Glutamatergic neuron (in vitro differentiated cells): Measurements from ENCODE around the gene MX2. TPM values are rescaled to one million over a fixed set of nuclear protein-coding genes. Genes with fewer than 3 reads are reported as not detected.

Experiments
- DNase-seq: peaks from one replicate; pipeline ENCODE4 v3.0.0; 2022
- H3K27ac Mint-ChIP-seq: one replicate; pipeline ENCODE4 v1.8.0; 2020; ENCODE audit warnings: mild to moderate bottlenecking, mixed read lengths, inconsistent platforms; ENCODE audit not compliant: unreplicated experiment
- H3K27me3 Mint-ChIP-seq: one replicate; pipeline ENCODE4 v1.8.0; 2020; ENCODE audit warnings: mild to moderate bottlenecking, moderate library complexity, mixed read lengths, inconsistent platforms; ENCODE audit not compliant: unreplicated experiment
- H3K36me3 Mint-ChIP-seq: one replicate; pipeline ENCODE4 v1.8.0; 2020; ENCODE audit warnings: mild to moderate bottlenecking, mixed read lengths, inconsistent platforms; ENCODE audit not compliant: unreplicated experiment
- H3K4me1 Mint-ChIP-seq: one replicate; pipeline ENCODE4 v1.8.0; 2020; ENCODE audit warnings: mild to moderate bottlenecking, low read depth, mixed read lengths, inconsistent platforms; ENCODE audit not compliant: unreplicated experiment
- H3K4me3 Mint-ChIP-seq: one replicate; pipeline ENCODE4 v1.8.0; 2020; ENCODE audit warnings: mild to moderate bottlenecking, mixed read lengths, inconsistent platforms; ENCODE audit not compliant: unreplicated experiment
- H3K9me3 Mint-ChIP-seq: one replicate; pipeline ENCODE4 v1.8.0; 2020; ENCODE audit warnings: mild to moderate bottlenecking, moderate library complexity, mixed read lengths, inconsistent platforms; ENCODE audit not compliant: unreplicated experiment
- total RNA-seq: library from RNA; stranded (reverse); fragmentation: NEBNext Ultra II Directional; extraction: Animal tissue kit (Norgen Biotek cat#: 25700); gene quantifications from one replicate; pipeline ENCODE4 v1.2.1, GENCODE V29; 2021; ENCODE audit not compliant: unreplicated experiment
- TF ChIP-seq, protein P1 (sequence below): fragments of 200-600 bp; sonication (generic); IDR thresholded peaks from one replicate; pipeline ENCODE4 v1.5.0; 2021; ENCODE audit not compliant: partially characterized antibody, unreplicated experiment

The MX2 gene
- total RNA-seq, 1 donor from 2014 or later, result not detected

DNA sequence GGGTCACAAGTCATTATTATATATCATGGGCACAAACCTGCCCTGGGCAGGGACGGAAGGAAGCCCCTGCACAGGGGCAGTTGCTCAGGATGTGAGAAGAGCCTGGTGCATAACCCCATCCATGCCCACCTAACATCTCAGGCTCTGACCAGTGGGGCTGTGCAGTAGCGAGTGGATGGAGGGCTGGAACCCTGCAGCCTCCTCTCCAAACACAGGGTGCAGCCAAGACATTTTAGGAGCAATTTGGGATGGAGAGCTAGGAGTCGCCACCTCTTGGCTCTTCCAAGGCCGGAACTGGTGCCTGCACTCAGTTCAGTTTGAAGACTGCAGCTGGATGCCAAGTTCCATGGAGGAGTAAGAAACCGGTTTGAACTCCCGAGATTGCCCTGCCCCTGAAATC lies 67.0 kb downstream of the MX2 start:
- peaks cover 7% of the 10 kb centered on the region for H3K4me1 Mint-ChIP-seq
- DNase-seq, result no peak
- TF ChIP-seq, protein P1, sequence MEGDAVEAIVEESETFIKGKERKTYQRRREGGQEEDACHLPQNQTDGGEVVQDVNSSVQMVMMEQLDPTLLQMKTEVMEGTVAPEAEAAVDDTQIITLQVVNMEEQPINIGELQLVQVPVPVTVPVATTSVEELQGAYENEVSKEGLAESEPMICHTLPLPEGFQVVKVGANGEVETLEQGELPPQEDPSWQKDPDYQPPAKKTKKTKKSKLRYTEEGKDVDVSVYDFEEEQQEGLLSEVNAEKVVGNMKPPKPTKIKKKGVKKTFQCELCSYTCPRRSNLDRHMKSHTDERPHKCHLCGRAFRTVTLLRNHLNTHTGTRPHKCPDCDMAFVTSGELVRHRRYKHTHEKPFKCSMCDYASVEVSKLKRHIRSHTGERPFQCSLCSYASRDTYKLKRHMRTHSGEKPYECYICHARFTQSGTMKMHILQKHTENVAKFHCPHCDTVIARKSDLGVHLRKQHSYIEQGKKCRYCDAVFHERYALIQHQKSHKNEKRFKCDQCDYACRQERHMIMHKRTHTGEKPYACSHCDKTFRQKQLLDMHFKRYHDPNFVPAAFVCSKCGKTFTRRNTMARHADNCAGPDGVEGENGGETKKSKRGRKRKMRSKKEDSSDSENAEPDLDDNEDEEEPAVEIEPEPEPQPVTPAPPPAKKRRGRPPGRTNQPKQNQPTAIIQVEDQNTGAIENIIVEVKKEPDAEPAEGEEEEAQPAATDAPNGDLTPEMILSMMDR, result no peak
- no peak overlapping the region for H3K4me3 Mint-ChIP-seq
- no peak overlapping the region for H3K27ac Mint-ChIP-seq
- peaks cover 3% of the 10 kb centered on the region for H3K9me3 Mint-ChIP-seq
- H3K36me3 Mint-ChIP-seq, result no peaks in the 10 kb centered on the region
- H3K27me3 Mint-ChIP-seq, result peaks cover 2% of the 10 kb centered on the region

DNA sequence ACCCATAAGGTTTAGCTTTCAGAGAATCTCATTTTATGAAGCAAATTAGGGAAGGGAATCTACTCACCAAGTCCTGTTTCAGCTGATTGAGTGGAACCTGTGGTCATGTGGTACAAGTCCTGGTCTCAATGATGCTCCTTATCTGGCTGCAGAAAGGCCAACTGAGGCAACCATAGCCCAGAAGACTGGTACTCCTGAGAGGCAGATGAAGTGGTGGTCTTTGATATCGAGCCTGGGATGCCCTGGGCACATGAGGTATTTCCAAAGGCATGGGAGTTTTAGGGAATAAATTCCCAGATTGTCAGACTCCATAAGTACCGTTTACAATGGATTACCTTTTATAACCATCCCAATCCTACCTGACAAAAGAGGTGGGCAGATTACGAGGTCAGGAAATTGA lies 67.5 kb downstream of the MX2 start:
- TF ChIP-seq, protein P1, result no peak
- H3K9me3 Mint-ChIP-seq, result peaks cover 3% of the 10 kb centered on the region
- DNase-seq, result no peak
- H3K4me3 Mint-ChIP-seq, result no peak overlapping the region
- H3K4me1 Mint-ChIP-seq, result peaks cover 7% of the 10 kb centered on the region
- H3K36me3 Mint-ChIP-seq, result no peaks in the 10 kb centered on the region
- no peak overlapping the region for H3K27ac Mint-ChIP-seq
- H3K27me3 Mint-ChIP-seq, result peaks cover 2% of the 10 kb centered on the region

DNA sequence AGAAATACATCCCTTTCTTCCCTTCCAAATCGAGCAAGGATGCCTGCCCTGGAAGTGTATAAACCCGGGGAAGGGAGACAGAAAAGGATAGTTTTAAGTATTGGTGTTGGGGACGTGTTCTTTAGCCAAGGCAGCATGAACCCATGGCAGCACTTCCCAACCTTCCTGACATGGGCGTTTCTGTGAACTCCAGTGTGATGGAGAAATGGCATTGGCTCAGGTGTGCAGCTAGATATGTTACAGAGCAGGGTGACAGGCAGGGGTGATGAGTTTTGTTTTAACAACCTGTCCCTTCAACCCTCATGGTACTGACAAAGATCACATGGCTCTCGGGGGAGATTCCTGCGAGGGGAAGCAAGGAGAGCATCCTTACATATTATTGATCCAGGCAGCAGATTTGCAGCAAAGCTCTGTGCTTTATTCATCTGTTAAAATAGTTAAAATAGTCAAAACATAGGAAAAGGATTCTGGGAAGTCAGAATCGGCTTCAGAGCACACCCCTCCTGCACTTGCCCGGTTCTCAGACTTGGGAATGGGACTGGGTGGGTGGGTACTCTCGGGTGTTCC lies 68.2 kb downstream of the MX2 start:
- H3K27me3 Mint-ChIP-seq, result peaks cover 2% of the 10 kb centered on the region
- H3K27ac Mint-ChIP-seq, result no peak overlapping the region
- TF ChIP-seq, protein P1, result no peak
- no peaks in the 10 kb centered on the region for H3K36me3 Mint-ChIP-seq
- no peak overlapping the region for H3K4me3 Mint-ChIP-seq
- H3K4me1 Mint-ChIP-seq, result peaks cover 7% of the 10 kb centered on the region
- DNase-seq, result no peak
- peaks cover 3% of the 10 kb centered on the region for H3K9me3 Mint-ChIP-seq

DNA sequence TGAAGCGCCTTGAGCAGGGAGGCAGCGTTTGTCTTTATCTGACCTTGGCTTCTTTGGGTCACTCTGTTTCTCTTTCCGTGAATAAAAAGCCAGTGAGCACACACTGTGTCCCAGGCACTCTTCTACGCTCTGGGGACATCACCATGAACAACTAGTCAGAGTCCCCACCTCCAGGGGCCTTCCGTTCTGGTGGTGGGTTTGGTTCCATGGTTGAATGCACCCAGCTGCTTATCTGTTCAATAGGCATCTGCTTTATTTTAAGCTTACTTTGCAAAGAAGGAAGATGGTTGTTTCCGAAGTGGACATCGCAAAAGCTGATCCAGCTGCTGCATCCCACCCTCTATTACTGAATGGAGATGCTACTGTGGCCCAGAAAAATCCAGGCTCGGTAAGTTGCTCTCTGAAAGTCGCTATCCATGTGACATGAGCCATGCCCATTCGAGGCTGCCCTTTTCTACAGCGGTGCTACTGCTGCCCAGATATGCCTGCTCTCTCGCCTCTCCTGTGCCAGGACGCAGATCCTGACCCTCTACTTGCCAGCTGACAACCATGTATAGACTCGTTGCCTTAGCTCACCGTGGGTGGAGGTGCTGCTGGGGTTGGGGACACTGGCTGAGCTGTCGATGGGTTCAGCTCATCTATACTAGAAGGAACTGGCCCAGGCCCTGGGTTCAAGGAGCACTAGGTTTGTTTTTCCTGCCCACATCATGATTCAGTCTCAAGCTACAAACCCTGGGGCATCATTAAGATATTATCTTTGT lies 70.1 kb downstream of the MX2 start:
- Mint-ChIP-seq H3K36me3 (peaks cover 8% of the 10 kb centered on the region), H3K4me3 (no peak overlapping the region), H3K27me3 (peaks cover 2% of the 10 kb centered on the region), H3K4me1 (peaks cover 7% of the 10 kb centered on the region), H3K9me3 (peaks cover 2% of the 10 kb centered on the region), H3K27ac (no peak overlapping the region)
- DNase-seq, result no peak
- TF ChIP-seq, protein P1, result no peak
